Measurements from ENCODE around the gene KRT84. TPM values are rescaled to one million over a fixed set of nuclear protein-coding genes. Genes with fewer than 3 reads are reported as not detected.
"Not testable (repeated sequence)": the region's sequence is repeated elsewhere in the genome, so short reads cannot be mapped to it uniquely, and the experiment has no call there.

Gene KRT84
- total and polyA plus RNA-seq, 9 of the 15 experiments (the other 6 are each of a cell fraction or from before 2014, with no cell fraction given): not detected

DNA sequence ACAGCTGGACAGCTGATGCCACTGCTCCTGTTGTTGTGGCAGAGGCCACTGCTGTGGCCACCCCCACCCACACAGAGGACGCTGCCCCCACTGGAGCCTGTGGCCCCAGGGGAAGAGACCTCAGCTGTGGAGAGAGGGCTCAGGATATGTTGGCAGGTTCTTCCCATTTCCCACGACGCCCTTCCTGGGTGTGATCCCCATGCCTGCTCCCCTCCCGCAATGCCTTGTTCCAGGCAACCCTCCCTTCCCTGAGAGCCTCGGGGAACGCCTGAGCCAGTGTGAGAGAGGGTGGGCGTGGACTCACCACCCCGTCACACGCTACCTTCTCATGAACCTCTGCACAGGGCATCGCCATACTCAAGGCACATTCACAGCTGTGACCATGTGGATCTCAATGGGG is 26.4 kb upstream of the KRT84 start:
- in situ Hi-C loops (cut with MboI): no loop called here
- CTCF ChIA-PET (ENCODE audit: low intra/inter-chr PET ratio): no interaction called here

DNA sequence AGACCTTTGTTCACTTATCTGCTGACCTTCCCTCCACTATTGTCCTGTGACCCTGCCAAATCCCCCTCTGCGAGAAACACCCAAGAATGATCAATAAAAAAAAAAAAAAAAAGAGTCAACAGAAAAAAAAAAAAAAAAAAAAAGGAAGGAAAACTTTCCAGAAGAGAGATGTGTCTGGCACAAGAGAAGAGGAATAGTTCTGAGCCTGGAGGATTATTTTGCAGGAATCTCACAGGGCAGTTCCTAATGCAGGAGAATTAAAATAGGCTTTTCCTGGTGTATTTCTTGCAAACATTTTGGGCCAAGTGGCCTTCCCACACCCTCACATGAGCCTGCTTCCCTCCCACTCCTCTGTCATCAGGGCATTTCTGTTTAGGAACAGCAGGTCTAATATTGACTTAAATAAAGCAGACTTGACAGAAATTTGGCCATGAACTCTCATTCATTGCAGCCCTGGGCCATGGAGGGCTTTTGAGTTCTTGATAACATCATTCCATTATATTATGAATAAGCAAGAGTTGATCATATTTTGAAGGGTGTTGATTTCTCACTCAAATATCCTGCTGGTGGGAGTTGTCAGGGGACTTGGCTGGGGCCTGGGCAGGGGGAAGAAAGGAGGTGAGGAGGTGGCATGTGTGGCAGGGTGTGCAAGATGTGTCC is 25.3 kb upstream of the KRT84 start:
- H3K4me1 ChIP-seq (replicated peaks in 1 of 2; ENCODE audit: control insufficient read depth in 2 of 2, insufficient read depth in 2 of 2, low read length in 2 of 2); H3K27ac ChIP-seq (ENCODE audit: extremely low read depth, low read depth, low read length); H4K20me1 ChIP-seq (replicated peaks; ENCODE audit: control insufficient read depth, insufficient read depth, low read length); in situ Hi-C loops (cut with MboI); H3K36me3 ChIP-seq (ENCODE audit: control insufficient read depth, insufficient read depth, low read length); H3K9ac ChIP-seq (ENCODE audit: insufficient read depth in 1 of 2, low read depth in 2 of 2, low read length in 2 of 2); CTCF ChIA-PET (ENCODE audit: low intra/inter-chr PET ratio); ATAC-seq; H3K9me1 ChIP-seq (ENCODE audit: control insufficient read depth, insufficient read depth, low read length); H3K79me2 ChIP-seq (ENCODE audit: control insufficient read depth, insufficient read depth, low read length); H3K4me2 ChIP-seq (ENCODE audit: insufficient read depth, low read length); H3K4me3 ChIP-seq; FAIRE-seq; DNase-seq (ENCODE audit: extremely low read depth in 1 of 4, low spot score in 3 of 4); H2AFZ ChIP-seq (ENCODE audit: low read depth, low read length); intact Hi-C loops (cut with micrococcal nuclease); BruUV-seq (replicated peaks); H3K9me3 ChIP-seq (replicated peaks; ENCODE audit: control insufficient read depth, insufficient read depth, low read depth, low read length): not testable (repeated sequence)
- POLR2A ChIA-PET: interaction anchor here (0.6 kb wide), 1 partner anchor 568 kb away, joined by 3 read pairs; no protein-coding TSS in a partner anchor
- H3K27me3 ChIP-seq (ENCODE audit: control insufficient read depth in 2 of 2, insufficient read depth in 2 of 2, low read length in 2 of 2): peaks cover 0 to 43% of the 10 kb centered on the region in 2 experiments; a peak in 4 of 5 replicates
- WGBS (ENCODE audit: insufficient coverage, low coverage, missing lambda C conversion rate): no CpG with 5 or more reads among the region's 1 CpG

More for the DNA sequence above, 26.4 kb upstream of the KRT84 start:
- DNase-seq (ENCODE audit: extremely low read depth in 1 of 4, low spot score in 3 of 4) (no peak), FAIRE-seq (no peak), ATAC-seq (no peak)
- no TSS peak for BruUV-seq (replicated peaks)
- Histone ChIP-seq H3K4me1 (replicated peaks in 1 of 2; ENCODE audit: control insufficient read depth in 2 of 2, insufficient read depth in 2 of 2, low read length in 2 of 2) (no peaks in the 10 kb centered on the region; a peak in 1 of 5 replicates), H3K9me1 (ENCODE audit: control insufficient read depth, insufficient read depth, low read length) (no peaks in the 10 kb centered on the region), H3K9ac (ENCODE audit: insufficient read depth in 1 of 2, low read depth in 2 of 2, low read length in 2 of 2) (no peak overlapping the region), H3K79me2 (ENCODE audit: control insufficient read depth, insufficient read depth, low read length) (no peaks in the 10 kb centered on the region), H4K20me1 (replicated peaks; ENCODE audit: control insufficient read depth, insufficient read depth, low read length) (peaks cover 4% of the 10 kb centered on the region; the same call in 1 of the 2 replicates), H3K36me3 (ENCODE audit: control insufficient read depth, insufficient read depth, low read length) (no peaks in the 10 kb centered on the region), H3K4me3 (no peak overlapping the region), H3K9me3 (replicated peaks; ENCODE audit: control insufficient read depth, insufficient read depth, low read depth, low read length) (no peaks in the 10 kb centered on the region), H2AFZ (ENCODE audit: low read depth, low read length) (no peak overlapping the region), H3K27ac (ENCODE audit: extremely low read depth, low read depth, low read length) (no peak overlapping the region), H3K27me3 (ENCODE audit: control insufficient read depth in 2 of 2, insufficient read depth in 2 of 2, low read length in 2 of 2) (peaks cover 0 to 36% of the 10 kb centered on the region in 2 experiments; a peak in 4 of 5 replicates), H3K4me2 (ENCODE audit: insufficient read depth, low read length) (no peak overlapping the region)
- 0% methylated on average over 10 of the region's 10 CpGs for WGBS (ENCODE audit: insufficient coverage, low coverage, missing lambda C conversion rate)
- POLR2A ChIA-PET: interaction anchor here (0.6 kb wide), 1 partner anchor 152 kb away, joined by 4 read pairs; no protein-coding TSS in a partner anchor
- TF ChIP-seq RBM25 (IDR thresholded peaks at IDR 0.05; ENCODE audit: low read depth, low read length, severe bottlenecking): no peak
- TF ChIP-seq, protein P1, sequence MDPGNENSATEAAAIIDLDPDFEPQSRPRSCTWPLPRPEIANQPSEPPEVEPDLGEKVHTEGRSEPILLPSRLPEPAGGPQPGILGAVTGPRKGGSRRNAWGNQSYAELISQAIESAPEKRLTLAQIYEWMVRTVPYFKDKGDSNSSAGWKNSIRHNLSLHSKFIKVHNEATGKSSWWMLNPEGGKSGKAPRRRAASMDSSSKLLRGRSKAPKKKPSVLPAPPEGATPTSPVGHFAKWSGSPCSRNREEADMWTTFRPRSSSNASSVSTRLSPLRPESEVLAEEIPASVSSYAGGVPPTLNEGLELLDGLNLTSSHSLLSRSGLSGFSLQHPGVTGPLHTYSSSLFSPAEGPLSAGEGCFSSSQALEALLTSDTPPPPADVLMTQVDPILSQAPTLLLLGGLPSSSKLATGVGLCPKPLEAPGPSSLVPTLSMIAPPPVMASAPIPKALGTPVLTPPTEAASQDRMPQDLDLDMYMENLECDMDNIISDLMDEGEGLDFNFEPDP (CRISPR knock-in tag; IDR thresholded peaks at IDR 0.05): no peak
- TF ChIP-seq, protein P2, sequence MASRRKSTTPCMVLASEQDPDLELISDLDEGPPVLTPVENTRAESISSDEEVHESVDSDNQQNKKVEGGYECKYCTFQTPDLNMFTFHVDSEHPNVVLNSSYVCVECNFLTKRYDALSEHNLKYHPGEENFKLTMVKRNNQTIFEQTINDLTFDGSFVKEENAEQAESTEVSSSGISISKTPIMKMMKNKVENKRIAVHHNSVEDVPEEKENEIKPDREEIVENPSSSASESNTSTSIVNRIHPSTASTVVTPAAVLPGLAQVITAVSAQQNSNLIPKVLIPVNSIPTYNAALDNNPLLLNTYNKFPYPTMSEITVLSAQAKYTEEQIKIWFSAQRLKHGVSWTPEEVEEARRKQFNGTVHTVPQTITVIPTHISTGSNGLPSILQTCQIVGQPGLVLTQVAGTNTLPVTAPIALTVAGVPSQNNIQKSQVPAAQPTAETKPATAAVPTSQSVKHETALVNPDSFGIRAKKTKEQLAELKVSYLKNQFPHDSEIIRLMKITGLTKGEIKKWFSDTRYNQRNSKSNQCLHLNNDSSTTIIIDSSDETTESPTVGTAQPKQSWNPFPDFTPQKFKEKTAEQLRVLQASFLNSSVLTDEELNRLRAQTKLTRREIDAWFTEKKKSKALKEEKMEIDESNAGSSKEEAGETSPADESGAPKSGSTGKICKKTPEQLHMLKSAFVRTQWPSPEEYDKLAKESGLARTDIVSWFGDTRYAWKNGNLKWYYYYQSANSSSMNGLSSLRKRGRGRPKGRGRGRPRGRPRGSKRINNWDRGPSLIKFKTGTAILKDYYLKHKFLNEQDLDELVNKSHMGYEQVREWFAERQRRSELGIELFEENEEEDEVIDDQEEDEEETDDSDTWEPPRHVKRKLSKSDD (conservative IDR thresholded peaks at IDR 0.05; ENCODE audit: low read length): no peak
- TF ChIP-seq SMARCB1 (IDR thresholded peaks at IDR 0.05; ENCODE audit: insufficient read length, low read depth): no peak
- TF ChIP-seq FOSL1 (tag; conservative IDR thresholded peaks at IDR 0.05): no peak
- intact Hi-C loops (cut with micrococcal nuclease): no loop called here
